ENCODE measurements around the gene EVX1. TPM values are rescaled to one million over a fixed set of nuclear protein-coding genes. Genes with fewer than 3 reads are reported as not detected.

EVX1 gene
- total RNA-seq, 1 experiment from 2014 or later: not detected

DNA sequence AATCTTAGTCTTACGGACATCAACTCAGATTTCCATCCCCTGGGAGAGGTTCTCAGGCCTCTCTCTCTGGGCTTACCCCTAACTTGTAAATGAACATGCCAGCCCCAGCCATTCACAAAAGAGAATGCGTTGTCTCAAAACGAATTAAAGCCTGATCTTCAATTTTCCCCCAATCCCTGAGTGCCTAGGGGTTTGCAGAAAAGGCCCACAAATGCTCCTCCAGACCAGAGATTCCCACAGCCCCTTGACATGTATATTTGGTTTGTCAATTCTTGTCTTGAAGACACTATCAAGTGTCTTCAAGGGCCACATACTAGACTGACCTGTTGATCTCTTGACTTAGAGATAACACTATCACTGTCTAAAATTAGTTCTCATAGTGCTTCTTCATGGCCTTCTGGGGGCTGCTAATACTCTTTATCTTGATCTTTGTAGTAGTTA lies 30.8 kb upstream of the EVX1 start:
- H4K20me1 ChIP-seq (ENCODE audit: insufficient read depth, low read depth, low read length): no peaks in the 10 kb centered on the region
- no peak overlapping the region for H3K4me3 ChIP-seq (ENCODE audit: low read length)
- H2AFZ ChIP-seq (ENCODE audit: low read length): no peak overlapping the region
- H3K9me3 ChIP-seq (ENCODE audit: low read length): no peaks in the 10 kb centered on the region
- H3K4me1 ChIP-seq (ENCODE audit: low read length): no peaks in the 10 kb centered on the region
- no peak overlapping the region for H3K27ac ChIP-seq (ENCODE audit: low read length)
- H3K79me2 ChIP-seq (ENCODE audit: low read length): no peaks in the 10 kb centered on the region
- no peak overlapping the region for H3K9ac ChIP-seq (ENCODE audit: low read length)
- no peaks in the 10 kb centered on the region for H3K36me3 ChIP-seq (ENCODE audit: insufficient read depth, low read length)
- H3K4me2 ChIP-seq (ENCODE audit: low read depth, low read length, poor library complexity, severe bottlenecking): no peak overlapping the region
- no peaks in the 10 kb centered on the region for H3K9me2 ChIP-seq (replicated peaks; ENCODE audit: insufficient read depth, low read length)
- H3K27me3 ChIP-seq (ENCODE audit: low read length): no peaks in the 10 kb centered on the region
- no peak for DNase-seq

DNA sequence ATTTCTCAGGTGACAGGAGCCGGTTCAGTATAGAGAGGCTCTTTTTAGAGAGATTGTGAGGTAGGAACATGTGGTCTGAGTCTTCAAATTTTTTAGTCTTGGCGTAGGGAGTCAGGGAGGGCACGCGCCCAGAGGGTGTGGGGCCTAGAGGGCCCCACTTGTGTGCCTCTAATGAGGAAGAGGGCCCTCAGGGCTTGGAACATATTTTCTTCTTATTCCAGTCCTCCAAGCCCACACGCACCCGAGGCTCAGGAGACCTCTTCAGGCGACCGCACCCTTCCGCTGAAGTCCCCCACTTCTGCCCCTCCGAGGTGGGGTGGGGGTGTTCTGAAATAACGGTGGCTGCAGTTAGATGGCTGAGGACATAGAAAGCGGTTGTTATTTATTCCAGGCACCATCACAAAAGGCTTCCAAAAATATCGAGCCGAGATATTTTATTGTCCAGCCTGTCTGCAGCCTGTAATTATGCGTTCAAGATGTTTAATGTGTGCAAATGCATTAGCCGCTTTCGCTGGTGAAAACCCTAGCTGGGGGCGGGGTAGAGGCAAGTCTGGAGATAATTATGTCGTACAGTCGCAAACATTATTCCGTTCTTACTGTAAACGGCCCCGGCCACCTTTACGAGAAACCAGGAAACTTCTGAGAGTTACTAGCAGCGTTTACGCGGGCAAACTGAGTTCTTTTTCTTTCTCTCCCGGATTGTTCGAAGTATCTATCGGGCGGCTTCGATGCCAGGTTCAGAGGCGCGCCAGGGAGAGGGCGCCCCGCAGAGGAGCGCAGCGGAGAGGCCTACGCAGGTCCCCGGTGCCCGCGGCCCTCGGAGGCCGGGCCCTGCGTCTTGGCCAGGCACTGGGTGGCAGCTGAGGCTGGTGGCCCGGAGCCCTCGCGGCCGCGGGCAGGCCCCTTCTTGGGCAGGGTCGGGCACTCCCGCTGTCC lies 29.8 kb upstream of the EVX1 start:
- H3K4me3 ChIP-seq (ENCODE audit: low read length): no peak overlapping the region
- no peaks in the 10 kb centered on the region for H3K4me1 ChIP-seq (ENCODE audit: low read length)
- H3K9ac ChIP-seq (ENCODE audit: low read length): no peak overlapping the region
- H3K9me2 ChIP-seq (replicated peaks; ENCODE audit: insufficient read depth, low read length): no peaks in the 10 kb centered on the region
- no peaks in the 10 kb centered on the region for H3K36me3 ChIP-seq (ENCODE audit: insufficient read depth, low read length)
- no peaks in the 10 kb centered on the region for H3K79me2 ChIP-seq (ENCODE audit: low read length)
- no peak overlapping the region for H2AFZ ChIP-seq (ENCODE audit: low read length)
- H3K4me2 ChIP-seq (ENCODE audit: low read depth, low read length, poor library complexity, severe bottlenecking): no peak overlapping the region
- no peak for DNase-seq
- H3K9me3 ChIP-seq (ENCODE audit: low read length): no peaks in the 10 kb centered on the region
- no peaks in the 10 kb centered on the region for H4K20me1 ChIP-seq (ENCODE audit: insufficient read depth, low read depth, low read length)
- H3K27ac ChIP-seq (ENCODE audit: low read length): no peak overlapping the region
- H3K27me3 ChIP-seq (ENCODE audit: low read length): no peaks in the 10 kb centered on the region

DNA sequence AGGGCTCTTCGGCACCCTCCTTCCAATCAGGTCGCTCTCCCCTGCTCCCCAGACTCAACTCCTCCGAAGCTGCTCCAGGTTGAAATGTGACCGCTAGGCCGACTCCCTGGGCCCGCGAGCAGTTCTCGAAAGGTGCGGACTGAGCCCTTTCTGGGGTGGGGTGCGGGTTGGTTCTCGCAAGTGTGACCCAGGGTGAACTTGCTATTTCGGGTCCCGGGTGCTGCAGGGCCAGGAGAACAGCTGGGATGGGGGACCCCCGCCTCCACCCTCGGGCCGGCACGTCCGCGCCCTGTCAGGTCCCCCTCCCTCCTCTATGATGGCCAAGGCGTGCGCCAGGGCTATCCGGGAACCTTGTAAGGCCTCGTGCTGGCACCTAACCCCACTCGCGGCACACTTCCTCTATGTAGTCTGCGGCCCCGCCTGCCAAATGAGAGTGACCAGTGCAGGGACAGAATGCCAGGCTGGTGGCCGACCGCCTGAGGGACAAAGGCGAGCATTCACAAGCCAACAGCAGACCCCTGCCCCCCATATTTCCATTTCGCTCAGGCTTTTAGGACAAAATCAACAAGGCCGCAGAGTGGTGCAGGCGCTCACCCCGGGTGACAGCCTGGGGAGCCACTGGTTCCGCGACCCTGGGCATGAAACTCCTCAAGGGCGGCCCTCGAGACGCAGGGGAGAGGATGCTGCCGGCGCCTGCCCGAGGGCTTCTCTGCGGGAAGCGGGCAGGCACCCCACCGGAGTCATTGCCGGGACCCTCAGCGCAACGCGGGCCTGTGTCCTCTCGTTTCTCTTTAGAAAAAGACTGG lies 29.0 kb upstream of the EVX1 start:
- no peaks in the 10 kb centered on the region for H4K20me1 ChIP-seq (ENCODE audit: insufficient read depth, low read depth, low read length)
- no peaks in the 10 kb centered on the region for H3K27me3 ChIP-seq (ENCODE audit: low read length)
- H3K36me3 ChIP-seq (ENCODE audit: insufficient read depth, low read length): no peaks in the 10 kb centered on the region
- H3K4me1 ChIP-seq (ENCODE audit: low read length): no peaks in the 10 kb centered on the region
- no peaks in the 10 kb centered on the region for H3K79me2 ChIP-seq (ENCODE audit: low read length)
- H3K9me3 ChIP-seq (ENCODE audit: low read length): no peaks in the 10 kb centered on the region
- no peak overlapping the region for H3K27ac ChIP-seq (ENCODE audit: low read length)
- no peak overlapping the region for H3K4me3 ChIP-seq (ENCODE audit: low read length)
- H2AFZ ChIP-seq (ENCODE audit: low read length): no peak overlapping the region
- no peak overlapping the region for H3K4me2 ChIP-seq (ENCODE audit: low read depth, low read length, poor library complexity, severe bottlenecking)
- H3K9me2 ChIP-seq (replicated peaks; ENCODE audit: insufficient read depth, low read length): no peaks in the 10 kb centered on the region
- H3K9ac ChIP-seq (ENCODE audit: low read length): no peak overlapping the region
- DNase-seq: no peak

DNA sequence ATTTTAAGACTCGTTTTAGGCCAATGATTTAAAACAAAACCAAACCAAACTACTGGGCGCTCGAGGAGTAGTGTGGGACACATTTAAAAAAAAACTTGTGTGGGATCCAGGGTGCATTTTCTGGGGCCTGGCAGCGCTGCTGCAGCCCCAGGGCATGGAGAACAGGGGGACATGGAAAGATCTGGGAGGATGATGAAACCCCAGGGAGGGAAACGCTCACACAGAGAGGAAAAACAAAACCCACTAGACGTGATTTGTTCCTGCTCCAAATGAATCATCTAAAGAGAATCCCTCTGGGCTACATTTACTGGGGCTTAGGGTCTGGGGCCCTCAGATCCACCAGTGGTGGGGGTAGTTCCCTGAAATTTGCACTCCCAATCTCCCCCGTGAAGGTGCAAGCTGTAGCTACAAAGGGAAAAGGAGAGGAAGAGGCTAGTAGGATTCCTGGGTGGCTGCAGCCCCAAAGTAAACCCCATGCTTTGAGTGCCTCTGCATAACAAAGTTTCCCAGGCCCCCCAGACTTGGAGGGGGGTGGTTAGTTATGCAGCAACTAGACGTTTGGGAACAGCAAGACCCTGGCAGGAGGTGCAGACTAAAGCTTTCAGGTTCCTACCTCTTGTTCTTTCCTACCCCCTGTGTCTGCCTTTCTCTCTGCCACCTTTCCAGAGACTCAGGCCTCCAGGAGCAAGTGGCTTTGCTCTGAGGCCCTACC lies 28.2 kb upstream of the EVX1 start:
- no peak overlapping the region for H3K27ac ChIP-seq (ENCODE audit: low read length)

DNA sequence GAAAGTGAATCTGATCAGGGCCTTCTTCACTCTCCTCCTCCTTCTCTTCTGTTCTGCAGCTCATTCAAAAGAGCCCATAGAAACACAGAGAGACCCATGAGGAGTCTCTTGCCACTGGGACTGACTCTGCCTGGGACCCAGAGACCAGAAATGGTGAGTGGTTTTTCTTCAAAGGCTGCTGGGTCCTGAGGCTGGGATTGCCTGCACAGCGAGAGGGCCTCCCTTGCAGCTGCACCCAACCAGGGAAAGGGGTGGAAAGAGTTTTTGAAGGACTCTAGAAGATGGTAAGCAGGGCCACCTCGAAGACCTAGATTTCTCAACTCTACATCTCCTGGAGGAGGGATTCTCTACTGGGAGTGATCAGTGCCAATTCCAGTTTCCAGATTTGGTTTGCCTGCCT lies 27.2 kb upstream of the EVX1 start:
- Histone ChIP-seq H3K9me2 (replicated peaks; ENCODE audit: insufficient read depth, low read length) (no peaks in the 10 kb centered on the region), H3K27me3 (ENCODE audit: low read length) (no peaks in the 10 kb centered on the region), H3K36me3 (ENCODE audit: insufficient read depth, low read length) (no peaks in the 10 kb centered on the region), H4K20me1 (ENCODE audit: insufficient read depth, low read depth, low read length) (no peaks in the 10 kb centered on the region), H3K9me3 (ENCODE audit: low read length) (no peaks in the 10 kb centered on the region), H3K79me2 (ENCODE audit: low read length) (no peaks in the 10 kb centered on the region), H2AFZ (ENCODE audit: low read length) (no peak overlapping the region), H3K4me3 (ENCODE audit: low read length) (no peak overlapping the region), H3K9ac (ENCODE audit: low read length) (no peak overlapping the region), H3K27ac (ENCODE audit: low read length) (no peak overlapping the region), H3K4me1 (ENCODE audit: low read length) (no peaks in the 10 kb centered on the region), H3K4me2 (ENCODE audit: low read depth, low read length, poor library complexity, severe bottlenecking) (no peak overlapping the region)
- no peak for DNase-seq

More for the DNA sequence above, 28.2 kb upstream of the EVX1 start:
- no peaks in the 10 kb centered on the region for H3K4me1 ChIP-seq (ENCODE audit: low read length)
- DNase-seq: no peak
- H3K79me2 ChIP-seq (ENCODE audit: low read length): no peaks in the 10 kb centered on the region
- no peaks in the 10 kb centered on the region for H3K9me2 ChIP-seq (replicated peaks; ENCODE audit: insufficient read depth, low read length)
- H3K4me3 ChIP-seq (ENCODE audit: low read length): no peak overlapping the region
- H3K27me3 ChIP-seq (ENCODE audit: low read length): no peaks in the 10 kb centered on the region
- H3K4me2 ChIP-seq (ENCODE audit: low read depth, low read length, poor library complexity, severe bottlenecking): no peak overlapping the region
- no peak overlapping the region for H2AFZ ChIP-seq (ENCODE audit: low read length)
- no peak overlapping the region for H3K9ac ChIP-seq (ENCODE audit: low read length)
- H3K36me3 ChIP-seq (ENCODE audit: insufficient read depth, low read length): no peaks in the 10 kb centered on the region
- H3K9me3 ChIP-seq (ENCODE audit: low read length): no peaks in the 10 kb centered on the region
- H4K20me1 ChIP-seq (ENCODE audit: insufficient read depth, low read depth, low read length): no peaks in the 10 kb centered on the region

DNA sequence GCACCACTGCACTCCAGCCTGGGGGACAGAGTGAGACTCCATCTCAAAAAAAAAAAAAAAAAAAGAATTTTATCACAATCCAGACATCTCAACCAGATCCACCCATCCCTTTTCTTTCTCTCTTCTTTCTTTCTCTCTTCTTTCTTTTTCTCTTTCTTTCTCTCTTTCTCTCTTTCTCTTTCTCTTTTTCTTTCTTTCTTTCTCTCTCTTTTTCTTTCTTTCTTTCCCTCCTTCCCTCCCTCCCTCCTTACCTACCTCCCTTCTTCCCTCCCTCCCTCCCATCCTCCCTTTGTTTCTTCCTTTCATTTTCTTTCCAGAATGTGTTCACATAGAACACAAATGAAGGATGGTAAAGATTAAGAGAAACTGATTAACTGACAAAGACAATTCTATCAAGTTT lies 24.7 kb upstream of the EVX1 start:
- no peaks in the 10 kb centered on the region for H3K27me3 ChIP-seq (ENCODE audit: low read length)

DNA sequence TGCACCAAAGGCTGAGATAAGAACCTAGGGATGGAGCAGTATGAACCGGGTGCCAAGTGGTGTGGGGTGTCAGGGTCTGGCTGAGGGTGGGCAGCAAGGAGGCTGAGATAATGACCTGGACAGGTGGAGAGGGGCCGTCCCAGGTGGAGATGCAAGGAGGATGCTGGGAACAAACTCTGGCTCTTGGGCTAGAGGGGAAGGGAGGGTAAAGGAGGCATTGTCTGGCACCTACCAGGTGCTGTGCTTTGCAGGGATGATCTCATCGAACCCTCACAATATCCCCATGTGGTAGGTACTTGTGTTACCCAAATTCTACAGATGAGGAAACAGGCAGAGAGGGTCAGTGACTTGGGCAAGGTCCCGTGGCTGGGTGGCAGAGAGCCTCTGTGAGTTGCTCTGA lies 22.8 kb upstream of the EVX1 start:
- DNase-seq: no peak
- H3K9me2 ChIP-seq (replicated peaks; ENCODE audit: insufficient read depth, low read length): no peaks in the 10 kb centered on the region
- no peaks in the 10 kb centered on the region for H3K27me3 ChIP-seq (ENCODE audit: low read length)

More for the DNA sequence above, 24.7 kb upstream of the EVX1 start:
- Histone ChIP-seq H3K4me2 (ENCODE audit: low read depth, low read length, poor library complexity, severe bottlenecking) (no peak overlapping the region), H3K79me2 (ENCODE audit: low read length) (no peaks in the 10 kb centered on the region), H2AFZ (ENCODE audit: low read length) (no peak overlapping the region), H3K9me2 (replicated peaks; ENCODE audit: insufficient read depth, low read length) (no peaks in the 10 kb centered on the region), H3K4me1 (ENCODE audit: low read length) (no peaks in the 10 kb centered on the region), H3K4me3 (ENCODE audit: low read length) (no peak overlapping the region), H3K27ac (ENCODE audit: low read length) (no peak overlapping the region), H3K9ac (ENCODE audit: low read length) (no peak overlapping the region), H4K20me1 (ENCODE audit: insufficient read depth, low read depth, low read length) (no peaks in the 10 kb centered on the region), H3K9me3 (ENCODE audit: low read length) (no peaks in the 10 kb centered on the region), H3K36me3 (ENCODE audit: insufficient read depth, low read length) (no peaks in the 10 kb centered on the region)
- no peak for DNase-seq

More for the DNA sequence above, 22.8 kb upstream of the EVX1 start:
- no peaks in the 10 kb centered on the region for H4K20me1 ChIP-seq (ENCODE audit: insufficient read depth, low read depth, low read length)
- H3K79me2 ChIP-seq (ENCODE audit: low read length): no peaks in the 10 kb centered on the region
- H3K9me3 ChIP-seq (ENCODE audit: low read length): no peaks in the 10 kb centered on the region
- no peaks in the 10 kb centered on the region for H3K4me1 ChIP-seq (ENCODE audit: low read length)
- H3K9ac ChIP-seq (ENCODE audit: low read length): no peak overlapping the region
- H3K4me2 ChIP-seq (ENCODE audit: low read depth, low read length, poor library complexity, severe bottlenecking): no peak overlapping the region
- no peak overlapping the region for H3K27ac ChIP-seq (ENCODE audit: low read length)
- no peak overlapping the region for H2AFZ ChIP-seq (ENCODE audit: low read length)
- H3K4me3 ChIP-seq (ENCODE audit: low read length): no peak overlapping the region
- H3K36me3 ChIP-seq (ENCODE audit: insufficient read depth, low read length): no peaks in the 10 kb centered on the region
